ENCODE data around the gene EMX2. TPM values are rescaled to one million over a fixed set of nuclear protein-coding genes. Genes with fewer than 3 reads are reported as not detected.

The EMX2 gene
- total and polyA plus RNA-seq, 2 donors from 2014 or later: 44.9 to 82.8 TPM

DNA sequence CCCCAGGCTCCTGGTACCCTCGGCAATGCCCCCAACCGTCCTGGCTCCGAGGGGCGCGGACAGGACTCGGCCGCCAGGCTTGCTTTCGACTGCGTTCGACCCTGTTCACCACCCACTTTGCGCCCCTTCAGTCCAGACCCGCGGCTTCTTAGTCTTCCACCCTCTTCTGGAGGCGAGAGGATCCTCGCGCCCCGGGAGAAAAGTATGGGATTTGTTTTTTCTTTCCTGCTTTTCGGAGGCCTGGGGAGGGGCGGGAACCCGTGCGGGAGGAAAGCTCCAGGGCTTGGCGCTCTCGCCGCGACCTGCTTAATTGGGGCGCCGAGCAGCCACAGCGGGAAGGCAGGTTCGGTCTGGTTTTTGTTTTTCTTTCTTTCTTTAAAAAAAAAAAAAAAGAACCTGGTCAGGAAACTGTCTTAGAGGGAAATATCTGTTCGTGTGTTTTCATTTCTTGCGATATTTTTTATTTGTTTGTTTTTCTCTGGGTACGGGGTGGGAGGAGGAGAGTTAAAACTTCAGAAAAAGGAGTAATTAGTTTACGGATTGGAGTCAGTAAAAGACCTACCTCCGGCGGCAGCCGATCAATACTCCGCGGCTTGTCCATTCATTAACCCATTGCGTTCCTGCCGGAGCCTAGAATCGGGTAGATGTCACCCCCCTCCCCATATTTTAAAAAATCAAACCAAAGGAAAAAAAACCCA lies 1.6 kb downstream of the EMX2 start:
- DNase-seq (peak in 3 of 5 donors; percentile 32 to 58 (median 34)), FAIRE-seq (no peak)
- H3K9me3 ChIP-seq (ENCODE audit: control insufficient read depth in 2 of 3, insufficient read depth in 1 of 3, low read length in 3 of 3): no peaks in the 10 kb centered on the region
- peak overlapping the region; percentile 81 to 94 (median 94) for H3K9ac ChIP-seq (ENCODE audit: low read length in 3 of 3)
- peak overlapping the region; percentile 78 to 97 (median 90) for H3K4me3 ChIP-seq (ENCODE audit: low read length in 3 of 3)
- peaks cover 0 to 13% (median 11%) of the 10 kb centered on the region in 3 donors for H3K4me1 ChIP-seq (ENCODE audit: control insufficient read depth in 2 of 3, insufficient read depth in 2 of 3, low read depth in 1 of 3, low read length in 3 of 3)
- intact Hi-C loops (cut with DNase I): no loop called here
- peak overlapping the region; percentile 91 to 97 for H3K27ac ChIP-seq (ENCODE audit: low read depth in 2 of 2, low read length in 2 of 2)
- peaks cover 14% of the 10 kb centered on the region for H3K27me3 ChIP-seq (ENCODE audit: control insufficient read depth, insufficient read depth, low read length)
- H3K36me3 ChIP-seq (ENCODE audit: control insufficient read depth in 2 of 3, insufficient read depth in 3 of 3, low read length in 3 of 3): peaks cover 0 to 6% (median 0%) of the 10 kb centered on the region in 3 donors
- TF ChIP-seq, protein P1, sequence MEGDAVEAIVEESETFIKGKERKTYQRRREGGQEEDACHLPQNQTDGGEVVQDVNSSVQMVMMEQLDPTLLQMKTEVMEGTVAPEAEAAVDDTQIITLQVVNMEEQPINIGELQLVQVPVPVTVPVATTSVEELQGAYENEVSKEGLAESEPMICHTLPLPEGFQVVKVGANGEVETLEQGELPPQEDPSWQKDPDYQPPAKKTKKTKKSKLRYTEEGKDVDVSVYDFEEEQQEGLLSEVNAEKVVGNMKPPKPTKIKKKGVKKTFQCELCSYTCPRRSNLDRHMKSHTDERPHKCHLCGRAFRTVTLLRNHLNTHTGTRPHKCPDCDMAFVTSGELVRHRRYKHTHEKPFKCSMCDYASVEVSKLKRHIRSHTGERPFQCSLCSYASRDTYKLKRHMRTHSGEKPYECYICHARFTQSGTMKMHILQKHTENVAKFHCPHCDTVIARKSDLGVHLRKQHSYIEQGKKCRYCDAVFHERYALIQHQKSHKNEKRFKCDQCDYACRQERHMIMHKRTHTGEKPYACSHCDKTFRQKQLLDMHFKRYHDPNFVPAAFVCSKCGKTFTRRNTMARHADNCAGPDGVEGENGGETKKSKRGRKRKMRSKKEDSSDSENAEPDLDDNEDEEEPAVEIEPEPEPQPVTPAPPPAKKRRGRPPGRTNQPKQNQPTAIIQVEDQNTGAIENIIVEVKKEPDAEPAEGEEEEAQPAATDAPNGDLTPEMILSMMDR (IDR thresholded peaks at IDR 0.05; ENCODE audit: borderline replicate concordance, extremely low read depth, insufficient read depth): no peak

DNA sequence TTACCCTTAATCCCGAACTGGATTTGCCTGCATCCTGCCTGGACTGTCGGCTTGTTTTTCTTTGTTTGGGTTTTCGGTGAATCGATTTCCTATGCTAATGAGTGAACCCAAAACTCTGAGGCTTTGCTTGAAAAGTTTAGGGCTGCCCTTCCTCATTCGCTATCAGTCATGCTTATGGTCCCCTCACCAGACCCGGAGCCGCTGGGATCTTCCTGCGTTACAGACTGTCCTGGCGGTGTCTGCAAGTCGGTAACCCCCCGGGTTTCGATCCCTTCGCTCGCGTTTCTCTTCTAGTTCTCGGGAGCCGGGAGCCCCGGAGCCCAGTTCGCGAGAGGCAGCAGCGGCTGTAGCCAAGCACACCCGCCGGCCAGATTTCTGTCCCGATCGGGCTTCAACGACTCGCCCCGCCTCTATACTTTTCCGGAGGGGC lies 2.2 kb downstream of the EMX2 start:
- intact Hi-C loops (cut with DNase I): loop anchor here (5.0 kb wide), 1 partner anchor 503 kb away; the partner anchor contains the start of gene RAB11FIP2
- H3K27ac ChIP-seq (ENCODE audit: low read depth in 2 of 2, low read length in 2 of 2): peak overlapping the region; percentile 91 to 97
- peaks cover 0 to 9% (median 7%) of the 10 kb centered on the region in 3 donors for H3K4me1 ChIP-seq (ENCODE audit: control insufficient read depth in 2 of 3, insufficient read depth in 2 of 3, low read depth in 1 of 3, low read length in 3 of 3)
- no peak for FAIRE-seq
- peak overlapping the region; percentile 81 to 94 (median 94) for H3K9ac ChIP-seq (ENCODE audit: low read length in 3 of 3)
- peaks cover 18% of the 10 kb centered on the region for H3K27me3 ChIP-seq (ENCODE audit: control insufficient read depth, insufficient read depth, low read length)
- TF ChIP-seq, protein P1 (IDR thresholded peaks at IDR 0.05; ENCODE audit: borderline replicate concordance, extremely low read depth, insufficient read depth): no peak
- peaks cover 0 to 6% (median 0%) of the 10 kb centered on the region in 3 donors for H3K36me3 ChIP-seq (ENCODE audit: control insufficient read depth in 2 of 3, insufficient read depth in 3 of 3, low read length in 3 of 3)
- H3K9me3 ChIP-seq (ENCODE audit: control insufficient read depth in 2 of 3, insufficient read depth in 1 of 3, low read length in 3 of 3): no peaks in the 10 kb centered on the region
- DNase-seq: peak in 4 of 5 donors; percentile 33 to 66 (median 42)
- peak overlapping the region; percentile 78 to 97 (median 90) for H3K4me3 ChIP-seq (ENCODE audit: low read length in 3 of 3)

DNA sequence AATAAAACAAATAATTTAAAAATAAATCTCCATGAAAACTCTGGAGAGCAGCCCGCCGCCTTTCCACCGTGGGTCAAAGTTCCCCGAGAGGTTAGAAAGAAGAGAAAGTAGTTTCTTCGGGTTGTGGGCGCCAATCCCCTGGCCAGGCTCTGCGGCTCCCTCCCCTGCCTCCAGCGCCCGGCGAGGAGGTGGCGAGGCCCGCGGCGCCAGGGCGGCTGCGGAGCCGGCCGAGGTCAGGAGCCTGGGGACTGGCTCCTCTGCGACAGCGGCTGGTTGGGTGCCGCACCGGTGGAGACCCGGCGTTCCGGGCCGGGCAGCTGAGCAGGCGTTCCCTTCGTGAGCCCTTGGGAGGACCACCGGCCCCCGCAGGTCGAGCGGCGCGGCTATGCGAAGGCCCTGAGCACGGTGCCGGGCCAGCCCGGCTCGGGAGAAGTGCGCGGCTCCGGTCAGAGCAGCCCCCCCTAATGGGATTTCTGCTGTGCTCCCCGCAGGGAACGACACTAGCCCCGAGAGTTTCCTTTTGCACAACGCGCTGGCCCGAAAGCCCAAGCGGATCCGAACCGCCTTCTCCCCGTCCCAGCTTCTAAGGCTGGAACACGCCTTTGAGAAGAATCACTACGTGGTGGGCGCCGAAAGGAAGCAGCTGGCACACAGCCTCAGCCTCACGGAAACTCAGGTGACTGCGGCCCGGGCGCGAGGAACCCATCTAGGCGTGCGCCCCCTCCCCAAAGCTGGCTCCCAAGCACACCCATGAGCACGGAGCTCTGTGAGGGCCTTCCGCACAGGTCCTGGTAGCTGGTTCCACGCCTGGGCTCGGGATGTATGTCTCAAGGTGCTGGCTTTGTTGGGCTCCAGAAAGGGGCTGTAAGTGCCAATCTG lies 2.8 kb downstream of the EMX2 start:
- DNase-seq: peak in 2 of 5 donors; percentile 58 to 76
- H3K9me3 ChIP-seq (ENCODE audit: control insufficient read depth in 2 of 3, insufficient read depth in 1 of 3, low read length in 3 of 3): no peaks in the 10 kb centered on the region
- H3K36me3 ChIP-seq (ENCODE audit: control insufficient read depth in 2 of 3, insufficient read depth in 3 of 3, low read length in 3 of 3): peaks cover 0 to 6% (median 0%) of the 10 kb centered on the region in 3 donors
- H3K4me3 ChIP-seq (ENCODE audit: low read length in 3 of 3): peak overlapping the region; percentile 78 to 97 (median 90)
- H3K27ac ChIP-seq (ENCODE audit: low read depth in 2 of 2, low read length in 2 of 2): peak overlapping the region; percentile 91 to 97
- peaks cover 21% of the 10 kb centered on the region for H3K27me3 ChIP-seq (ENCODE audit: control insufficient read depth, insufficient read depth, low read length)
- FAIRE-seq: no peak
- TF ChIP-seq, protein P1 (IDR thresholded peaks at IDR 0.05; ENCODE audit: borderline replicate concordance, extremely low read depth, insufficient read depth): no peak
- intact Hi-C loops (cut with DNase I): loop anchor here (5.0 kb wide), 1 partner anchor 502 kb away; the partner anchor contains the start of gene RAB11FIP2
- peak overlapping the region; percentile 81 to 94 (median 94) for H3K9ac ChIP-seq (ENCODE audit: low read length in 3 of 3)
- H3K4me1 ChIP-seq (ENCODE audit: control insufficient read depth in 2 of 3, insufficient read depth in 2 of 3, low read depth in 1 of 3, low read length in 3 of 3): peaks cover 0 to 5% (median 2%) of the 10 kb centered on the region in 3 donors
